ENCODE data around the gene ANAPC2. TPM values are rescaled to one million over a fixed set of nuclear protein-coding genes. Genes with fewer than 3 reads are reported as not detected.

Gene ANAPC2
- total and polyA plus RNA-seq, 2 of the 4 experiments (the other 2 are of a cell fraction), result 9.3 to 29.5 TPM

GRCh38 chr9:137186385-137186784, 2.0 kb downstream of the ANAPC2 start:
- no peak overlapping the region for H3K14ac ChIP-seq (replicated peaks; ENCODE audit: low read depth, low read length)
- H2BK15ac ChIP-seq (ENCODE audit: low read depth, low read length), result no peak overlapping the region
- 100% methylated on average over 1 of the region's 6 CpGs; no CpG with 5 or more reads in 1 of the 2 experiments for WGBS, 2 experiments (ENCODE audit: extremely low coverage in 2 of 2, insufficient read length in 1 of 2)
- H3K9ac ChIP-seq (ENCODE audit: low read depth, low read length), result no peak overlapping the region
- TF ChIP-seq BHLHE40 (IDR thresholded peaks at IDR 0.05; ENCODE audit: low read depth, low read length), result no peak
- TF ChIP-seq CTCF (conservative IDR thresholded peaks at IDR 0.05; ENCODE audit: low read depth, low read length), result no peak
- no peak for TF ChIP-seq SMC3 (IDR thresholded peaks at IDR 0.05; ENCODE audit: low read depth, low read length)
- no peak for TF ChIP-seq POLR2A (IDR thresholded peaks at IDR 0.05; ENCODE audit: low read depth, low read length)
- no peak overlapping the region for H4K8ac ChIP-seq (ENCODE audit: low read depth in 2 of 2, low read length in 2 of 2)
- H3K79me1 ChIP-seq (ENCODE audit: low read depth in 1 of 2, low read length in 2 of 2), result peaks cover 5 to 52% of the 10 kb centered on the region in 2 experiments
- no peak overlapping the region for H2BK5ac ChIP-seq (ENCODE audit: low read depth, low read length, poor library complexity, severe bottlenecking)
- in situ Hi-C loops (cut with MboI; ENCODE audit: low sequenced_read_pairs) (no loop called here), intact Hi-C loops (cut with micrococcal nuclease) (no loop called here), dilution Hi-C loops (cut with HindIII; ENCODE audit: low sequenced_read_pairs, unreplicated experiment) (no loop called here)
- H3K4me2 ChIP-seq (ENCODE audit: low read depth, low read length), result no peak overlapping the region
- no peak for ATAC-seq (ENCODE audit: low read depth)
- H3K9me3 ChIP-seq (ENCODE audit: control insufficient read depth, insufficient read depth, low read length), result no peaks in the 10 kb centered on the region
- no peak overlapping the region for H4K5ac ChIP-seq (ENCODE audit: low read depth, low read length)
- H3K23ac ChIP-seq (ENCODE audit: low read depth, low read length), result no peak overlapping the region
- BruUV-seq (replicated peaks), result no TSS peak
- no peak overlapping the region for H2BK120ac ChIP-seq (ENCODE audit: low read depth, low read length)
- no peak overlapping the region for H3K27ac ChIP-seq (ENCODE audit: insufficient read depth, low read length)
- H2AFZ ChIP-seq (replicated peaks; ENCODE audit: low read length, poor library complexity), result no peak overlapping the region
- H4K91ac ChIP-seq (ENCODE audit: insufficient read depth, low read depth, low read length), result no peak overlapping the region
- H3K56ac ChIP-seq (ENCODE audit: extremely low read depth, insufficient read depth, low read length), result no peak overlapping the region
- H3K18ac ChIP-seq (ENCODE audit: low read depth, low read length), result no peak overlapping the region
- DNase-seq, result no peak
- H3K4me3 ChIP-seq (ENCODE audit: insufficient read depth, low read depth, low read length), result no peak overlapping the region
- no peak overlapping the region for H3K4ac ChIP-seq (ENCODE audit: low read depth, low read length)
- H3K4me1 ChIP-seq (ENCODE audit: control insufficient read depth, insufficient read depth, low read length), result peaks cover 16% of the 10 kb centered on the region
- H3K36me3 ChIP-seq (ENCODE audit: control insufficient read depth, insufficient read depth, low read length), result peaks cover 59% of the 10 kb centered on the region
- ChIA-PET POLR2A (ENCODE audit: unreplicated experiment) (no interaction called here), CTCF (no interaction called here)
- no peak overlapping the region for H2AK9ac ChIP-seq (replicated peaks; ENCODE audit: low read depth, low read length, poor library complexity)
- no peaks in the 10 kb centered on the region for H3K9me1 ChIP-seq (ENCODE audit: insufficient read depth, low read length)
- H3K27me3 ChIP-seq (ENCODE audit: control insufficient read depth, insufficient read depth, low read length), result no peaks in the 10 kb centered on the region
- H2BK20ac ChIP-seq (ENCODE audit: low read depth, low read length), result no peak overlapping the region
- H4K20me1 ChIP-seq (ENCODE audit: insufficient read depth, low read length), result peaks cover 20% of the 10 kb centered on the region; the same call in 1 of the 2 replicates
- no peak overlapping the region for H2AK5ac ChIP-seq (ENCODE audit: low read depth, low read length)
